Nephron (organoid): ENCODE measurements around the gene TUT1.
"Not testable (repeated sequence)": the region's sequence is repeated elsewhere in the genome, so short reads cannot be mapped to it uniquely, and the experiment has no call there.

Source experiments
- H3K27ac Mint-ChIP-seq, 3 experiments: 2 replicates each; pipeline ENCODE4 v1.8.0; 2020; ENCODE audit warnings: mixed read lengths in 3 of 3, mild to moderate bottlenecking in 2 of 3, moderate library complexity in 1 of 3
- H3K27me3 Mint-ChIP-seq: 2 replicates; pipeline ENCODE4 v1.8.0; 2021; ENCODE audit warnings: low read depth, mild to moderate bottlenecking, moderate library complexity, mixed read lengths
- H3K36me3 Mint-ChIP-seq: 2 replicates; pipeline ENCODE4 v1.8.0; 2020; ENCODE audit warnings: low read depth, mixed read lengths
- H3K4me1 Mint-ChIP-seq: 2 replicates; pipeline ENCODE4 v1.8.0; 2020; ENCODE audit warnings: mixed read lengths
- H3K4me3 Mint-ChIP-seq, 3 experiments: 2 replicates each; pipeline ENCODE4 v1.8.0; 2020; ENCODE audit warnings: mild to moderate bottlenecking in 3 of 3, mixed read lengths in 3 of 3, moderate library complexity in 2 of 3
- H3K9me3 Mint-ChIP-seq: 2 replicates; pipeline ENCODE4 v1.8.0; 2020; ENCODE audit warnings: mixed read lengths
- TF ChIP-seq, protein P1 (sequence below), 3 experiments: fragments of 200-600 bp; sonication (generic); IDR thresholded peaks; one replicate each; pipeline ENCODE4 v1.5.0; 2021; ENCODE audit warnings: antibody characterized with exemption in 3 of 3; ENCODE audit not compliant: unreplicated experiment in 3 of 3

Gene TUT1

DNA sequence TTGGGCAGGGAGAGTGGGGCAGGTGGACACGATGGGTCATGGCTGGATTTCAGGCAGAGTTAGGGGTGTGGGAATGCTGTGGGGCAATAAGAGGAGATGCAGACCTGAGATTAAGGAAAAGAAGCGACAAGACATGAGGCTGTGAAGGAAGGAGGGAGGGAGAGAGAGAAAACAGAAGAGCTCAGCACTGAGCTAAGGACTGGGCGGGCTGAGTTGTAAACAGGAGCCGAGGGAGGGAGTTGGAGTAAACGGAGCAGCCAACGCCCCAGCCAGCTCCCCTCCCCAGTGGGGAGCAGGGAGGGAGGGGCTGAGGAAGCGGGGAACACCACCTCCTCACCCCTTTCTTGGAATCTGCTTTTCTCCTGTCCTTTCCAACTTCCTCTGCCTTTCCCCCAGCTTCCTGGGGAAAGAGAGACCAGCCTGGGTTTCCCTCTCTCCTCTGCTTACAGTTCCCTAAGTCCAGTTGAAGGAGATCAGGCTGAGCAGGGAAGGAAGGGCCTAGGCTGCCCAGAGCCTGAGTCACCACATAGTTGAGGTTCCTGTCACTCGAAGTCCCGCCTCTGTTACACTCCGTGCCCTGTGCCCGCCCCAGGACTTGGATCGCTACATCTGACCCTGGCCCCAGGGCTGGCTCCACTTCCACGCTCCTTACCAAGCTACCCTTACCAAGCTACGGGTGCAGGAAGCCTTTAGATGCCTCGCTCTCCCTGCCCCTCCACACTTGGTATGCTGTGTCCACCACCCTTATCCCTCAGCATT is 38.1 kb downstream of the TUT1 start:
- H3K27ac Mint-ChIP-seq, result peak overlapping the region; percentile 96 to 98 (median 96)
- peak overlapping the region; percentile 51 to 54 (median 52) for H3K4me3 Mint-ChIP-seq
- no peaks in the 10 kb centered on the region for H3K27me3 Mint-ChIP-seq
- TF ChIP-seq, protein P1, sequence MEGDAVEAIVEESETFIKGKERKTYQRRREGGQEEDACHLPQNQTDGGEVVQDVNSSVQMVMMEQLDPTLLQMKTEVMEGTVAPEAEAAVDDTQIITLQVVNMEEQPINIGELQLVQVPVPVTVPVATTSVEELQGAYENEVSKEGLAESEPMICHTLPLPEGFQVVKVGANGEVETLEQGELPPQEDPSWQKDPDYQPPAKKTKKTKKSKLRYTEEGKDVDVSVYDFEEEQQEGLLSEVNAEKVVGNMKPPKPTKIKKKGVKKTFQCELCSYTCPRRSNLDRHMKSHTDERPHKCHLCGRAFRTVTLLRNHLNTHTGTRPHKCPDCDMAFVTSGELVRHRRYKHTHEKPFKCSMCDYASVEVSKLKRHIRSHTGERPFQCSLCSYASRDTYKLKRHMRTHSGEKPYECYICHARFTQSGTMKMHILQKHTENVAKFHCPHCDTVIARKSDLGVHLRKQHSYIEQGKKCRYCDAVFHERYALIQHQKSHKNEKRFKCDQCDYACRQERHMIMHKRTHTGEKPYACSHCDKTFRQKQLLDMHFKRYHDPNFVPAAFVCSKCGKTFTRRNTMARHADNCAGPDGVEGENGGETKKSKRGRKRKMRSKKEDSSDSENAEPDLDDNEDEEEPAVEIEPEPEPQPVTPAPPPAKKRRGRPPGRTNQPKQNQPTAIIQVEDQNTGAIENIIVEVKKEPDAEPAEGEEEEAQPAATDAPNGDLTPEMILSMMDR (IDR thresholded peaks at IDR 0.05; ENCODE audit: unreplicated experiment in 3 of 3), result no peak
- H3K9me3 Mint-ChIP-seq, result no peaks in the 10 kb centered on the region
- H3K36me3 Mint-ChIP-seq, result peaks cover 6% of the 10 kb centered on the region
- peaks cover 72% of the 10 kb centered on the region for H3K4me1 Mint-ChIP-seq

DNA sequence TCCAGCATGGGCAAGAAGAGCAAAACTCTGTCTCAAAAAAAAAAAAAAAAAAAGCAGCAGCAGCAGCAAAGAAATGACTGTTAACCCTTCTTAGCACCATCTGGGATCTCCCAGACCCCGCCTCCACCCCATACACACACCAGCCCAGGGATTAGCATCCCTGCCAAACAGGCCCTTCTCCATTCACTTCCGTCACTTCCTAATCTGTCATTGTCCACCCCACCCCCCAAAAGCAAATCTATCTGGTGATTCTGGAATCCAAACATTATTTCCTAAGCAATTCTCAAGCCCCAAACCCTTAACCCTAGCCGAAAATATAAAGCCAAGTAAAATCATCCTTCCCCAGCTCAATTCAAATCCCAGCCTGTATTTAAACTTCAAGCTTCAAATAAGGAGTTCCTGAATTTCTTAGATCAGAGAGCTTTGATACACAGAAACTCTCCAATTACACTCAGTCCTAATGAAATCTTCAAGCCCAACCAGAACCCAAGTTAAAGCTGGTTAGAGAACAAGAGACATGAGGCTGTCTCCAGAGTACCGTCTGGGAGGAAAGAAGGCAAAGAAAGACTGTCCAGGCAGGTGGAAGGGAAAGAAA is 38.7 kb downstream of the TUT1 start:
- peaks cover 2% of the 10 kb centered on the region for H3K27me3 Mint-ChIP-seq

DNA sequence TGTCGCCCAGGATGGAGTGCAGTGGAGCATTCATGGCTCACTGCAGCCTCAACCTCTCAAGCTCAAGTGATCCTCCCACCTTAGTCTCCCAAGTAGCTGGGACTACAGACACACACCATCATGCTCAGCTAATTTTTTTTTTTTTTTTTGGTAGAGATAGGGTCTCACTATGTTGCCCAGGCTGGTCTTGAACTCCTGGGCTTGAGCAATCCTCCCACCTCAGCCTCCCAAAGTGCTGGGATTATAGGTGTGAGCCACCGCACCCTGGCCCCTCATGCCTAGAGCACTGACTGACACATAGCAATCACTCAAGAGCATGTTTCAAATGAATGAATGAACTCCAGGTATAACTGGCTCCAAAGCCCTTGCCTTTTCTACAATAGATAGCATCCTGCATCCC is 40.8 kb downstream of the TUT1 start:
- Mint-ChIP-seq H3K27ac (peak overlapping the region; percentile 57 to 96 (median 69)), H3K4me1 (peaks cover 62% of the 10 kb centered on the region), H3K4me3 (peak overlapping the region in 2 of 3 experiments; percentile 56 to 66)
- H3K9me3 Mint-ChIP-seq, H3K27me3 Mint-ChIP-seq, H3K36me3 Mint-ChIP-seq: not testable (repeated sequence)

More for the DNA sequence above, 38.7 kb downstream of the TUT1 start:
- peaks cover 6% of the 10 kb centered on the region for H3K36me3 Mint-ChIP-seq
- TF ChIP-seq, protein P1 (IDR thresholded peaks at IDR 0.05; ENCODE audit: unreplicated experiment in 3 of 3), result no peak
- no peaks in the 10 kb centered on the region for H3K9me3 Mint-ChIP-seq
- peaks cover 79% of the 10 kb centered on the region for H3K4me1 Mint-ChIP-seq
- H3K4me3 Mint-ChIP-seq, result peak overlapping the region; percentile 51 to 54 (median 52)
- peak overlapping the region; percentile 96 to 98 (median 96) for H3K27ac Mint-ChIP-seq

DNA sequence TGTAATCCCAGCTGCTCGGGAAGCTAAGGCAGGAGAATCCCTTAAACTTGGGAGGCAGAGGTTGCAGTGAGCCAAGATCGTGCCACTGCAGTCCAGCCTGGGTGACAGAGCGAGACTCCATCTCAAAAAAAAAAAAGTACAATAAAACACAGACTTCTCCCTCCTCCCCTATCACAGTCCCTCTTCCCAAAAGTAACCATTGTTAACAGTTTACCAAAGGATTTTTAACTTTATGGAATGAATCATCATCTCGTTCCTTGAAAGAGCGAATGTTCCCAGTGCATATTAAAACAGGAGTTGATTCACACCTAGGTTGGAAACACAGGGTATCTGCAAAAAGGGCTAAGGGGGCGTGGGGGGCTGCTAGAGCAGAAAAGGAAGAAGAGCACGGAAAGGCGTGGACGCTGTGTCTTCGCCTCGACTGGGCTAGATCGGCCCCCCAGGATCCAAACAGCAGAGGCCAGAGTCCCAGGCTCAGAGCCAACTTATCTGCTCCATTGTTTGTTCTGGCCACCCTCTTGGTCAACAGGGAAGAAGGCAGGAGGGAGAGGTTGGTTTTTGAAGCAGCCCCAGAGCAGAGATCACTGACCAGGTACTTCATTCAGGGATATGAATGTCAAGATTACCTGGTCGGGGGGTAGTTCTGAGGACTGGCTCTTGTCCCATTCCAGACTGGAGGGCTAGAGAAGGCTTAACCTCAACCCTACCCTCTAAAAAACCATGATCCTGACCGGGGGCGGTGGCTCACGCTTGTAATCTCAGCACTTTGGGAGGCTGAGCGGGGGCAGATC is 42.6 kb downstream of the TUT1 start:
- Mint-ChIP-seq H3K4me1 (peaks cover 62% of the 10 kb centered on the region), H3K9me3 (no peaks in the 10 kb centered on the region), H3K27ac (peak overlapping the region in 2 of 3 experiments; percentile 90 to 96), H3K36me3 (no peaks in the 10 kb centered on the region), H3K4me3 (peak overlapping the region; percentile 30 to 88 (median 73)), H3K27me3 (peaks cover 15% of the 10 kb centered on the region)
- TF ChIP-seq, protein P1 (IDR thresholded peaks at IDR 0.05; ENCODE audit: unreplicated experiment in 3 of 3), result no peak

DNA sequence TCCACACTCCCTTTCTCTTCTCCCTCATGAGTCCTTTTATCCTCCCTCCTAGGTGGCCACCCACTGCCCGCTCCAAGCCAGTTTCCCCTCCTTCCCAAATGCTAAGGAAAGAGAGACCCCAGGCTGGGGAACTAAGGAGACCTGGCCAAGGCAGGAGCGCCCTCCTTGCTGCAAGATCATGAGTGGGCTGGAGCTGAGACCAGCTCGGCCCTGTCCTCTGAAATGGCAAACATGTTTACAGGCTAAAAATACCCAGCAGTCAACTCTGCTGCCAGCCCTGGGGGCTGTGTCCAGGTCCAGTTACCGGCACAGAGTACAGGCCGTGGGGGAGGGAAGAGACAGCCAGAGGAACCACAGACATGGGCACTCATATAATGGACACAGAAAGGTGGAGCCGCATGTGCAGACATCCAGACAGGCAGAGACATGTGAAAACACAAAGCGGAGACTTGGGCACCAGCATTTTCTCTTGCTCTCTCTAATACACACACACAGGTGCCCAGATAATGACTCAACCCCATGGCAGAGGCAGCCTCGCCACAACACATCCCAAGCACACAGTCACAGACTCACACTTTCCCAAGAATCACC is 43.5 kb downstream of the TUT1 start:
- TF ChIP-seq, protein P1 (IDR thresholded peaks at IDR 0.05; ENCODE audit: unreplicated experiment in 3 of 3), result no peak
- Mint-ChIP-seq H3K27ac (peak overlapping the region; percentile 90 to 96 (median 93)), H3K4me3 (peak overlapping the region; percentile 87 to 88 (median 87)), H3K27me3 (peaks cover 18% of the 10 kb centered on the region), H3K9me3 (no peaks in the 10 kb centered on the region), H3K36me3 (no peaks in the 10 kb centered on the region), H3K4me1 (peaks cover 61% of the 10 kb centered on the region)
